ENCODE measurements around the gene PDLIM1. TPM values are rescaled to one million over a fixed set of nuclear protein-coding genes. Genes with fewer than 3 reads are reported as not detected.

The PDLIM1 gene
- total RNA-seq, 4 donors from 2014 or later: 59.5 to 142 (median 79.2) TPM

- H3K9me3 ChIP-seq: no peaks in the 10 kb centered on the region
- DNase-seq: no peak
- no peaks in the 10 kb centered on the region for H3K4me1 ChIP-seq
- H3K27me3 ChIP-seq: no peaks in the 10 kb centered on the region
- H3K27ac ChIP-seq: no peak overlapping the region
- 53 to 54% methylated on average over 3 of the region's 3 CpGs for whole genome bisulfite sequencing, 2 donors
- intact Hi-C loops (cut with DNase I): no loop called here
- H3K36me3 ChIP-seq: no peaks in the 10 kb centered on the region
- H3K4me3 ChIP-seq: no peak overlapping the region
- TF ChIP-seq CTCF (IDR thresholded peaks at IDR 0.05) (no peak), POLR2A (IDR thresholded peaks at IDR 0.05) (no peak)
Measured at GRCh38 chr10:95196046-95196445, 94.8 kb downstream of the PDLIM1 start.

GRCh38 chr10:95193944-95194343 is 96.9 kb downstream of the PDLIM1 start, which contains the start of gene ACSM6:
Gene ACSM6 (plus strand): TSS chr10:95194238. CDS start chr10:95194486, 248 bp downstream.
- H3K36me3 ChIP-seq: no peaks in the 10 kb centered on the region
- no peaks in the 10 kb centered on the region for H3K4me1 ChIP-seq
- TF ChIP-seq POLR2A (IDR thresholded peaks at IDR 0.05): no peak
- no peak for TF ChIP-seq CTCF (IDR thresholded peaks at IDR 0.05)
- DNase-seq: no peak
- intact Hi-C loops (cut with DNase I): no loop called here
- no peaks in the 10 kb centered on the region for H3K27me3 ChIP-seq
- no peak within 1 kb of the TSS for H3K27ac ChIP-seq
- no peak within 1 kb of the TSS for H3K4me3 ChIP-seq
- no peaks in the 10 kb centered on the region for H3K9me3 ChIP-seq
- 89 to 100% methylated on average over 1 of the region's 1 CpG for WGBS, 2 donors

GRCh38 chr10:95188593-95188992 is 102.2 kb downstream of the PDLIM1 start:
- Histone ChIP-seq H3K27me3 (no peaks in the 10 kb centered on the region), H3K9me3 (no peaks in the 10 kb centered on the region), H3K4me3 (no peak overlapping the region), H3K27ac (no peak overlapping the region), H3K36me3 (no peaks in the 10 kb centered on the region), H3K4me1 (peaks cover 0 to 6% (median 0%) of the 10 kb centered on the region in 3 donors)
- DNase-seq: no peak
- intact Hi-C loops (cut with DNase I): loop anchor here (10.0 kb wide), 1 partner anchor 176 kb away; no protein-coding TSS in a partner anchor
- no peak for TF ChIP-seq CTCF (IDR thresholded peaks at IDR 0.05)
- no peak for TF ChIP-seq POLR2A (IDR thresholded peaks at IDR 0.05)

GRCh38 chr10:95187617-95188016 is 103.2 kb downstream of the PDLIM1 start:
- no peaks in the 10 kb centered on the region for H3K9me3 ChIP-seq
- intact Hi-C loops (cut with DNase I): loop anchor here (10.0 kb wide), 1 partner anchor 177 kb away; no protein-coding TSS in a partner anchor
- no peak for DNase-seq
- H3K36me3 ChIP-seq: no peaks in the 10 kb centered on the region
- no peak overlapping the region for H3K27ac ChIP-seq
- peaks cover 0 to 13% (median 3%) of the 10 kb centered on the region in 3 donors for H3K4me1 ChIP-seq
- H3K27me3 ChIP-seq: no peaks in the 10 kb centered on the region
- H3K4me3 ChIP-seq: no peak overlapping the region
- no peak for TF ChIP-seq CTCF (IDR thresholded peaks at IDR 0.05)
- no peak for TF ChIP-seq POLR2A (IDR thresholded peaks at IDR 0.05)
- 81 to 93% methylated on average over 3 of the region's 3 CpGs for WGBS, 2 donors

Other genes starting within 250 kb of the PDLIM1 start
- gene CYP2C8, start 221.5 kb downstream of the PDLIM1 start, total RNA-seq: under 1 TPM in 2 of 4 donors, not detected in 2; 0.19 to 0.61 TPM
- not detected for gene ACSM6, start 96.8 kb downstream of the PDLIM1 start, total RNA-seq